BE2C (cell line): ENCODE data around the gene HOXD8.

Experiments
- DNase-seq: peaks from one replicate; pipeline ENCODE4 v3.0.0-alpha.2; 2020
- H3K27me3 ChIP-seq: fragments of 250-450 bp; sonication (Bioruptor Pico); 2 replicates; pipeline ENCODE4 v1.5.1; 2020; ENCODE audit warnings: mild to moderate bottlenecking
- H3K36me3 ChIP-seq: fragments of 250-450 bp; sonication (Bioruptor Pico); 2 replicates; pipeline ENCODE4 v1.5.1; 2020; ENCODE audit warnings: mild to moderate bottlenecking
- H3K4me1 ChIP-seq: fragments of 250-450 bp; sonication (Bioruptor Pico); 2 replicates; pipeline ENCODE4 v1.5.1; 2020
- H3K4me3 ChIP-seq: 2 replicates; pipeline ENCODE4 v1.5.1; 2011; ENCODE audit warnings: low read depth, low read length
- H3K9me3 ChIP-seq: fragments of 250-450 bp; sonication (Bioruptor Pico); 2 replicates; pipeline ENCODE4 v1.5.1; 2020
- TF ChIP-seq, protein P1 (sequence below): IDR thresholded peaks from 2 replicates; pipeline ENCODE4 v1.5.1; 2012; ENCODE audit warnings: mild to moderate bottlenecking, low read depth, low read length

HOXD8 gene

DNA sequence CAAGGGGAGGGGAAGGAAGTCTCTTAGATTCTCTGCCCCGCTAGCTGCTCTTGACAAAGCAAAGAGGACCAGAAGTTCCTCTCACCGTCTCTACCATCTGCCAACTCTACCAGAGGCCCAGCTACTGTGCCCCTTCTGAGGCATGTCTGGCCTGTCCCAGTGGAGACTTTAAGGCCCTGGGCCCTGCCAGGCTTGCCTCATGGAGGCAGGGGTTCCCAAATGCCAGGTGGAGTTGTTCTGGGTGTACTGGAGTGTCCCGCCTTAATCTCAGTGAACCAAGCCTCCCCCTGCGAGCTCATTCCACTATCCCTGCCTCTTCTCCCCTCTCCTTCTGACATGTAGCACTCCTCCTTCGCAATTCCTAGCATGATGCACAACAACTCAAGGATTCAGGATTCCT is 27.7 kb upstream of the HOXD8 start:
- Histone ChIP-seq H3K27me3 (peaks cover 97% of the 10 kb centered on the region), H3K4me1 (no peaks in the 10 kb centered on the region), H3K4me3 (no peak overlapping the region), H3K9me3 (no peaks in the 10 kb centered on the region), H3K36me3 (no peaks in the 10 kb centered on the region)
- TF ChIP-seq, protein P1, sequence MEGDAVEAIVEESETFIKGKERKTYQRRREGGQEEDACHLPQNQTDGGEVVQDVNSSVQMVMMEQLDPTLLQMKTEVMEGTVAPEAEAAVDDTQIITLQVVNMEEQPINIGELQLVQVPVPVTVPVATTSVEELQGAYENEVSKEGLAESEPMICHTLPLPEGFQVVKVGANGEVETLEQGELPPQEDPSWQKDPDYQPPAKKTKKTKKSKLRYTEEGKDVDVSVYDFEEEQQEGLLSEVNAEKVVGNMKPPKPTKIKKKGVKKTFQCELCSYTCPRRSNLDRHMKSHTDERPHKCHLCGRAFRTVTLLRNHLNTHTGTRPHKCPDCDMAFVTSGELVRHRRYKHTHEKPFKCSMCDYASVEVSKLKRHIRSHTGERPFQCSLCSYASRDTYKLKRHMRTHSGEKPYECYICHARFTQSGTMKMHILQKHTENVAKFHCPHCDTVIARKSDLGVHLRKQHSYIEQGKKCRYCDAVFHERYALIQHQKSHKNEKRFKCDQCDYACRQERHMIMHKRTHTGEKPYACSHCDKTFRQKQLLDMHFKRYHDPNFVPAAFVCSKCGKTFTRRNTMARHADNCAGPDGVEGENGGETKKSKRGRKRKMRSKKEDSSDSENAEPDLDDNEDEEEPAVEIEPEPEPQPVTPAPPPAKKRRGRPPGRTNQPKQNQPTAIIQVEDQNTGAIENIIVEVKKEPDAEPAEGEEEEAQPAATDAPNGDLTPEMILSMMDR, result no peak
- DNase-seq, result no peak

DNA sequence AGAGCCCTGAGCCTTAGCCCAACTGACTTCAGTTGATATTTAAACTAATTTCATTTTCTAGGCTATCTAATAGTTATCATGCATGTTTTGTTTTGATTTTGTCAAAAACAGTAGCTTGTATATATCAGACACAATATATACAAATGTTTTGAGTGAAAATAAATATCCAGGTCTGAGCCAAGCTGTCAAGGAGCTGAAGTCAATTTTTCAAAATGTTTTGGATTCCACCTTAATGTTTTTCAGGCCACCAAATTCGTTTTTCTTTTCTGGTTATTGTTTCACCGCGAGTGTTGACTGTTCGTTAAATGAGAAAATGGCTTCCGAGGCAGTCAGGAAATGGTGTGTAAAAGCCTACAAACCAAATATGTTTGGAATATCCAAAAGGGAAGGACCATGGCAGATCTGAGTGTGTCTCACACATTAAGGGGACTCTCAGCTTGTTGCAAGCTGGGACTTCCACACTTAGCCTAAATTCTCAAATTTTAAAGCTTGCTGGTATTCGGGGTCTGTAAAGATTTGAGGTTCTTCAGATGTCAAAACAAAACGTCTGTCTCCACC is 27.1 kb upstream of the HOXD8 start:
- Histone ChIP-seq H3K27me3 (peaks cover 97% of the 10 kb centered on the region), H3K36me3 (no peaks in the 10 kb centered on the region), H3K9me3 (no peaks in the 10 kb centered on the region), H3K4me1 (no peaks in the 10 kb centered on the region), H3K4me3 (no peak overlapping the region)
- TF ChIP-seq, protein P1, result no peak
- no peak for DNase-seq

DNA sequence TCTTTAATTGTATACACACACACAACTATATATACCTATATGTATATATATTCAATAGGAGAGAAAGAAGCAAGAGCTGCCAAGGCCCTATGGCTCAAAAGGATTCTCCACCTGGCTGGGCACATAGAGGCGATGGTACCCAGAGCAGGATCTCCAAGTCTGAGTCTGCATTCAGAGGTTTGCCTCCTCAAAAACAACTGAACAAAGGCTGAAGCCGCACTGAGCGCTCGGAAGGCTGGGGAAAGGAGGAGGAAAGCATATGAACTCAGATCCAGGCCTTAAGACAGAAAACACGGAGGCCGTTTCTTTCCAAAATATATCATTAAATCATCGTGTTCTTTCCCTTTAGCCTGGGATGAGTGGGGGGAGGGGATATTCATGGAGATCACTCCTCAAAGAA is 26.3 kb upstream of the HOXD8 start:
- Histone ChIP-seq H3K36me3 (no peaks in the 10 kb centered on the region), H3K27me3 (peaks cover 92% of the 10 kb centered on the region), H3K4me1 (no peaks in the 10 kb centered on the region), H3K4me3 (no peak overlapping the region), H3K9me3 (no peaks in the 10 kb centered on the region)
- DNase-seq, result no peak
- TF ChIP-seq, protein P1, result no peak

DNA sequence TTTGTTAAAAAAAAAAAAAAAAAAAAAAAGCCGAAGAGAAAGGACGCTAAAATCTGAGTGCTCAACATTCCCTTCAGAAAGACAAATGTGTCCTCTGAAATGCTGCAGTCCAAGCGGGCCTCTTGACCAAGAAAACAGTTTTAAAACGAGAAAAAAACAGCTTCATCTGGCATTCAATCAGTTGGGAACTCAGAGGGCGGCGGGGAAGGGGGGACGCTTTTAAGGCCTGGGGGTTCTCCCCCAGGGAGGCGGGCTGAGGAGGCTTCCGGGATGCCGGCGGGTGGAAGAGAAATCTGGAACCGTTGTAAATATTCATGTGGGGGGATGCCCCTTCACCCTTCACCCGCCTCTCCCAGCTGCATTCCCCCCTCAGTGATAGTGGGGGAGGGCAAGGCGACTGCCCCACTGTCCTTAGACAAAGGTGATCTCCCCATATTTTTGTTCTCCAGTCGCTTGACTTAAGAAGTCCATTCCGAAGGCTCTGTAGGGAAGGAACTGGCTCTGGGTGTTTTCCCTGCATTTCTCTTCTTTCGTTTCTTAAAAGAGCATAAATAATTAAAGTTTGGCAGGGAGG is 25.7 kb upstream of the HOXD8 start:
- Histone ChIP-seq H3K4me1 (no peaks in the 10 kb centered on the region), H3K27me3 (peaks cover 90% of the 10 kb centered on the region), H3K36me3 (no peaks in the 10 kb centered on the region), H3K9me3 (no peaks in the 10 kb centered on the region), H3K4me3 (no peak overlapping the region)
- TF ChIP-seq, protein P1, result no peak
- no peak for DNase-seq

DNA sequence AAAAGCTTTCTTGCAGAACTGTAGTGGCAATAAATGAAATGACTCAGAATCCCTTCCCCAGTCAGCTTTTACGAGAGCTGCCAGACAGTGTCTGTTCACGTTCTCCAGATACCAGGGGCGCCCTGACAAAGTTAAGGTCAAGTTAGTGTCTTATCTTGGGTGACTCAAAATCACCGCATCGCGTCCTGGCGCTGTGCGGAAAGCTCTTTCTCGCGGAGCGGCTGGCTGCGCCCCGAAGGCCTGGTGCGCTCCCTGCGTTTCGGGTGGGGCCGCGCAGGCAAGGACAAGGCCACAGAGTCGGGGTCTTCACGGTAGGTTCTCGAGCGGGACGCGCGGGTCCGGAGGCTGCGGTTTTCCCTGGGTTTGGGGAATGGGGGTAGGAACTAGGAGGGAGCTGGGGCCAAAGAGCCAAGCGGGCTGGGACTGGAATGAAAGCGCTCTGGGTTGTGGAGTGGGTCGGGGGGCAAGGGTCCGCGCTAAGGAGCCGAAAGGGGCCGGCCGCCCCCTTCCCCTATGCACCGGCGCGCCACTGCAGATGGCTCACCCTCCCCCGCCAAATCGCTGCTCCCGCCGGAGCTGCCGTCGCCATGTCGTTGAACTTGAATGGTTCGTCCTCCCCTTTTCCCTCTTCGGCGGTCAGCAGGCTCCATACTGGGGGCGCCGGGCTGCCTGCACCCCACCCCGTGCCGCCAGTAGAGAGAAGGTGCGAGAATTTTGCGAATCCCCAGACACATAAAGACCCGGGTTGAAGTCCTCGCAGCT is 25.0 kb upstream of the HOXD8 start:
- Histone ChIP-seq H3K4me3 (peak overlapping the region; percentile 32), H3K4me1 (no peaks in the 10 kb centered on the region), H3K27me3 (peaks cover 90% of the 10 kb centered on the region), H3K36me3 (no peaks in the 10 kb centered on the region), H3K9me3 (no peaks in the 10 kb centered on the region)
- TF ChIP-seq, protein P1, result no peak
- DNase-seq, result no peak
